Psoas muscle (tissue), 8 donors: ENCODE results near the gene SCUBE1. TPM values are rescaled to one million over a fixed set of nuclear protein-coding genes. Genes with fewer than 3 reads are reported as not detected.

ENCODE experiments used
- ATAC-seq, 4 donors: fragments of 200-7000 bp; cut with Tn5 transposase; one replicate each; pipeline ENCODE4 v1.9.1; 2020; ENCODE audit warnings: moderate library complexity in 3 of 4, mild to moderate bottlenecking in 2 of 4
- DNase-seq, 2 donors: peaks; one replicate each; pipeline ENCODE4 v3.0.0-alpha.2; 2020
- H3K27ac ChIP-seq: fragments of 200-600 bp; one replicate; pipeline ENCODE4 v1.8.0; 2022
- H3K27me3 ChIP-seq, 3 donors: fragments of 200-600 bp in 1 of 3; one replicate each; pipeline versions ENCODE4 v1.6.1 to v1.8.0; 2013 to 2022; ENCODE audit warnings: low read length in 2 of 3, mild to moderate bottlenecking in 2 of 3, moderate library complexity in 1 of 3; ENCODE audit not compliant: insufficient read depth in 3 of 3
- H3K36me3 ChIP-seq, 2 donors: fragments of 200-600 bp in 1 of 2; one replicate each; pipeline versions ENCODE4 v1.6.1 to v1.8.0; 2013 to 2022; ENCODE audit warnings: low read depth in 1 of 2, mild to moderate bottlenecking in 1 of 2, moderate library complexity in 1 of 2; ENCODE audit not compliant: insufficient read depth in 1 of 2
- H3K4me1 ChIP-seq: fragments of 200-600 bp; one replicate; pipeline ENCODE4 v1.8.0; 2022
- H3K4me3 ChIP-seq: fragments of 200-600 bp; one replicate; pipeline ENCODE4 v1.8.0; 2022; ENCODE audit warnings: mild to moderate bottlenecking
- H3K9me3 ChIP-seq: fragments of 200-600 bp; one replicate; pipeline ENCODE4 v1.8.0; 2022
- CTCF ChIP-seq: fragments of 200-600 bp; IDR thresholded peaks from one replicate; pipeline ENCODE4 v1.8.0; 2022; ENCODE audit warnings: antibody characterized with exemption
- WGBS, 3 donors: extraction: QIAGEN DNeasy Blood & Tissue Kit; methylation state at CpG; one replicate each; pipeline versions ENCODE4 v1.1.6 to v1.1.7; 2013; 5-methylcytosine and 5-hydroxymethylcytosine counted together
- intact Hi-C, 2 donors: fragments of 100-400 bp; cut with DNase I; formaldehyde crosslinking; loops; one replicate each; pipeline versions ENCODE4 v1.11.0 to v1.14.2; 2022
- polyA plus RNA-seq, 3 donors: library from polyadenylated mRNA; stranded (reverse); fragments of 200-250 nt; gene quantifications; one replicate each; pipeline ENCODE4 v1.2.3, GENCODE V29; 2013
- total RNA-seq, 4 donors: library from RNA; stranded (reverse); fragmentation: NEBNext Ultra II Directional in 2 of 4; extraction: Animal tissue kit (Norgen Biotek cat#: 25700) in 2 of 4; gene quantifications; one replicate each; pipeline versions ENCODE4 v1.2.1 to v1.2.4, GENCODE V29; 2021 to 2023
- donor health status: healthy with polysubstance abuse.
- donor health status: DM: no; HTN: no; CAD: no; lungs with moderate emphysema.
- donor health status: Bipolar disorder and iron deficiency.
- donor health status: healthy.
- donor health status: DM: yes; HTN: yes; CAD: no.
- donor health status: DM: no; HTN: no; CAD: no.
- donor health status: DM: no; HTN: no; CAD: no.
- donor health status: DM: yes; HTN: yes; CAD: no.

SCUBE1 gene
- total and polyA plus RNA-seq, 7 donors: 0.04 to 0.19 (median 0.08) TPM

- H3K4me3 ChIP-seq: no peak overlapping the region
- 49 to 52% (median 52%) methylated on average over 17 of the region's 17 CpGs for WGBS, 3 donors
- H3K27me3 ChIP-seq: peaks cover 0 to 34% (median 0%) of the 10 kb centered on the region in 3 donors
- intact Hi-C loops: no loop called here
- H3K27ac ChIP-seq: no peak overlapping the region
- ATAC-seq (no peak), DNase-seq (no peak)
- H3K9me3 ChIP-seq: no peaks in the 10 kb centered on the region
- TF ChIP-seq CTCF: no peak
- H3K4me1 ChIP-seq: no peaks in the 10 kb centered on the region
- no peaks in the 10 kb centered on the region for H3K36me3 ChIP-seq
Observed at GRCh38 chr22:43326331-43327156, 16.6 kb downstream of the SCUBE1 start.

GRCh38 chr22:43325176-43325575 is 18.0 kb downstream of the SCUBE1 start:
- Histone ChIP-seq H3K9me3 (no peaks in the 10 kb centered on the region), H3K4me3 (no peak overlapping the region), H3K4me1 (no peaks in the 10 kb centered on the region), H3K27ac (no peak overlapping the region), H3K36me3 (no peaks in the 10 kb centered on the region), H3K27me3 (peaks cover 0 to 34% (median 1%) of the 10 kb centered on the region in 3 donors)
- DNase-seq (no peak), ATAC-seq (no peak)
- TF ChIP-seq CTCF: no peak
- intact Hi-C loops: no loop called here
- WGBS, 3 donors: 85 to 87% (median 86%) methylated on average over 13 of the region's 13 CpGs

GRCh38 chr22:43320943-43321900 is 21.9 kb downstream of the SCUBE1 start:
- no peaks in the 10 kb centered on the region for H3K36me3 ChIP-seq
- 73 to 81% (median 81%) methylated on average over 21 of the region's 21 CpGs for WGBS, 3 donors
- no peak overlapping the region for H3K4me3 ChIP-seq
- intact Hi-C loops: no loop called here
- no peak for TF ChIP-seq CTCF
- ATAC-seq (no peak), DNase-seq (no peak)
- H3K27ac ChIP-seq: no peak overlapping the region
- H3K9me3 ChIP-seq: no peaks in the 10 kb centered on the region
- peaks cover 0 to 31% (median 1%) of the 10 kb centered on the region in 3 donors for H3K27me3 ChIP-seq
- H3K4me1 ChIP-seq: no peaks in the 10 kb centered on the region

- no peaks in the 10 kb centered on the region for H3K4me1 ChIP-seq
- 77 to 87% (median 79%) methylated on average over 10 of the region's 10 CpGs for WGBS, 3 donors
- DNase-seq (no peak), ATAC-seq (no peak)
- intact Hi-C loops: no loop called here
- no peaks in the 10 kb centered on the region for H3K36me3 ChIP-seq
- H3K27me3 ChIP-seq: peaks cover 0 to 25% (median 1%) of the 10 kb centered on the region in 3 donors
- no peak overlapping the region for H3K27ac ChIP-seq
- no peaks in the 10 kb centered on the region for H3K9me3 ChIP-seq
- H3K4me3 ChIP-seq: no peak overlapping the region
- no peak for TF ChIP-seq CTCF
Observed at GRCh38 chr22:43319661-43320486, 23.3 kb downstream of the SCUBE1 start.
